Measurements from ENCODE around the gene CORO6. TPM values are rescaled to one million over a fixed set of nuclear protein-coding genes. Genes with fewer than 3 reads are reported as not detected.

Gene CORO6
- total and polyA plus RNA-seq, 2 of the 4 experiments (the other 2 are of a cell fraction): 3.4 to 7.6 TPM

DNA sequence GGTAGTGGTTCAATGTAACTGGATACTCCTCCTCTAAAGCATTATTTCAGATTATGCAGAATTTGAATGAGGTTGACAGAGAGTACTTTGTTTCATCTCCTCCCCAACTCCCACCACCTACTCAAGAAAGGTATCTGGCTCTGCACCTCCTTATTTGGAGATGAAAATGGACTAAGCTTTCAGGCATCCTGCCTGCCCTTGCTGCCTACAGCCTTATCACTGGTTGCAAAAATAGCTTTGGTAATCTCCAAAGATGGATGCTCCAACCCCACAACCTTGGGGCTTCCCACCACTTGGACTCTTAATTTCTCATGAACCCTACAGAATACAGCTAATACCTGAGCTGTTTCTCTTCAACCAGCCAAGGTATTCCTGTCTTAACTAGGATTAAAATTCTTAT, 45.3 kb upstream of the CORO6 start:
- no peak overlapping the region for H3K18ac ChIP-seq (ENCODE audit: low read depth, low read length)
- H3K23ac ChIP-seq (ENCODE audit: low read depth, low read length): no peak overlapping the region
- no peak overlapping the region for H3K14ac ChIP-seq (replicated peaks; ENCODE audit: low read depth, low read length)
- no peak overlapping the region for H4K91ac ChIP-seq (ENCODE audit: insufficient read depth, low read depth, low read length)
- no peaks in the 10 kb centered on the region for H4K20me1 ChIP-seq (ENCODE audit: insufficient read depth, low read length)
- POLR2A ChIA-PET (ENCODE audit: unreplicated experiment): no interaction called here
- H3K36me3 ChIP-seq (ENCODE audit: control insufficient read depth, insufficient read depth, low read length): peaks cover 27% of the 10 kb centered on the region
- H3K4me1 ChIP-seq (ENCODE audit: control insufficient read depth, insufficient read depth, low read length): peaks cover 3% of the 10 kb centered on the region; the same call in 1 of the 2 replicates
- no peak overlapping the region for H3K27ac ChIP-seq (ENCODE audit: insufficient read depth, low read length)
- H2AK9ac ChIP-seq (replicated peaks; ENCODE audit: low read depth, low read length, poor library complexity): no peak overlapping the region
- no peak overlapping the region for H2BK20ac ChIP-seq (ENCODE audit: low read depth, low read length)
- H3K27me3 ChIP-seq (ENCODE audit: control insufficient read depth, insufficient read depth, low read length): no peaks in the 10 kb centered on the region
- no peaks in the 10 kb centered on the region for H3K79me1 ChIP-seq (ENCODE audit: low read depth in 1 of 2, low read length in 2 of 2)
- no peak overlapping the region for H2AK5ac ChIP-seq (ENCODE audit: low read depth, low read length)
- H2AFZ ChIP-seq (replicated peaks; ENCODE audit: low read length, poor library complexity): no peak overlapping the region
- H3K4me2 ChIP-seq (ENCODE audit: low read depth, low read length): no peak overlapping the region
- TF ChIP-seq RCOR1 (IDR thresholded peaks at IDR 0.05; ENCODE audit: insufficient replicate concordance, low read length) (no peak), POLR2A (IDR thresholded peaks at IDR 0.05; ENCODE audit: low read depth, low read length) (no peak), RFX5 (IDR thresholded peaks at IDR 0.05; ENCODE audit: low read depth, low read length) (no peak), MXI1 (IDR thresholded peaks at IDR 0.05; ENCODE audit: borderline replicate concordance, low read depth, low read length) (no peak)
- no peak overlapping the region for H2BK120ac ChIP-seq (ENCODE audit: low read depth, low read length)
- dilution Hi-C loops (cut with HindIII; ENCODE audit: low sequenced_read_pairs, unreplicated experiment) (no loop called here), in situ Hi-C loops (cut with MboI; ENCODE audit: low sequenced_read_pairs) (no loop called here), intact Hi-C loops (cut with micrococcal nuclease) (no loop called here)
- CTCF ChIA-PET: no interaction called here
- no peak overlapping the region for H4K8ac ChIP-seq (ENCODE audit: low read depth in 2 of 2, low read length in 2 of 2)
- DNase-seq (no peak), ATAC-seq (ENCODE audit: low read depth) (no peak)
- no TSS peak for BruUV-seq (replicated peaks)
- no peak overlapping the region for H2BK15ac ChIP-seq (ENCODE audit: low read depth, low read length)
- H3K9ac ChIP-seq (ENCODE audit: low read depth, low read length): no peak overlapping the region
- no peak overlapping the region for H3K56ac ChIP-seq (ENCODE audit: extremely low read depth, insufficient read depth, low read length)
- no peaks in the 10 kb centered on the region for H3K9me3 ChIP-seq (ENCODE audit: control insufficient read depth, insufficient read depth, low read length)
- peaks cover 5% of the 10 kb centered on the region; the same call in 1 of the 2 replicates for H3K9me1 ChIP-seq (ENCODE audit: insufficient read depth, low read length)
- no peak overlapping the region for H3K4me3 ChIP-seq (ENCODE audit: insufficient read depth, low read depth, low read length)
- no peak overlapping the region for H2BK5ac ChIP-seq (ENCODE audit: low read depth, low read length, poor library complexity, severe bottlenecking)
- H4K5ac ChIP-seq (ENCODE audit: low read depth, low read length): no peak overlapping the region
- no peak overlapping the region for H3K4ac ChIP-seq (ENCODE audit: low read depth, low read length)
